ENCODE measurements around the gene OSBPL10.

OSBPL10 gene

DNA sequence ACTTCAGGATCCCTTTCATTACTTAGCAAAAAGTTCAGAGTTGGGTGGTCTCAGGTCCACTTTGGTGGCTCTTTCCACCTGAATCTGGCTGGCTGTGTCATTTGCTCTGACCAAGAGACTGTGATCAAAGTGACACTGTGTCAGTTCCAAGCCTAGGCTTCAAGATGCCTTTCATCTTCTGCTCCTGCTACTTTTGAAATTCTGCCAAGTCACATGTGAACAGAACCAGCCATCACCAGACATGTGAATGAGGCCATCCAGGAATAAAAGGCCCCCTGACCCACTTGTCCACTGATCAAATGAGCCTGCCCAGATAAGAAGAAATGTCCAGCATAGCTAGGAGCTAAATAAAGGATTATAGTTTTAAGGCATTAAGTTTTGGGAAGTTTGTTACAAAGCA lies 132.2 kb downstream of the OSBPL10 start (continued):
- no peak for TF ChIP-seq ZNF70 (CRISPR knock-in tag; IDR thresholded peaks at IDR 0.05)

DNA sequence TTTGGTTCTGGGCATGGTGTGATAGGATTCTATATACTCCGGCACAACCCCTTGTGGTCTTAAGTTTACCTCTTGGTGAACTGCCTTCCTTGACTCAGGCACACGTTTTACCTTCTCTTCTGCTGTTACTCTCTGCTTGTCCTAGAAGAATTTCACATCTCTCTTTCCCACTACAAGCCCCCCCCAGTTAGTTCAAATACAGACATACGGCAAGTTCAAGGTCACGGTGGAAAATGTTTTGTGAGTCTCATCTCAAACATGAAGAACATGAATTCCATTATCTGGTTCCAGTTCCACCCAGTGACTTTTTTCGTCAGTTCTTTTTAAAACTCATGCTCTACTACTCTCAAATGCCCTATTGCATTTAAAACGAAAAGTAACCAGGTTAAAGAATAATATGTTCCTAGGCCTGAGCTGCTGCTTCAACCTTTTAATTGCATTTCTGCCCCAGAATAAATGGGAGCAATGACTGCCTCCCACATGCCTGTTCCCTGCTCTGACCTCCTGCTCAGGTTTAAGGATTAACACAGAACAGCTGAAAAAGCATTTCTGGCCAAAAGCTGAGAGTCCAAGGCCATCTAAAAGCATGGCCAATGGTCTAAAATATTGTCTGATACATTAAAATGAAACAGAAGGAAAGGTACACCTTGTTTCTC lies 132.8 kb downstream of the OSBPL10 start:
- no peak for ATAC-seq
- TF ChIP-seq OSR1 (CRISPR knock-in tag; IDR thresholded peaks at IDR 0.05): no peak
- TF ChIP-seq, protein P1, sequence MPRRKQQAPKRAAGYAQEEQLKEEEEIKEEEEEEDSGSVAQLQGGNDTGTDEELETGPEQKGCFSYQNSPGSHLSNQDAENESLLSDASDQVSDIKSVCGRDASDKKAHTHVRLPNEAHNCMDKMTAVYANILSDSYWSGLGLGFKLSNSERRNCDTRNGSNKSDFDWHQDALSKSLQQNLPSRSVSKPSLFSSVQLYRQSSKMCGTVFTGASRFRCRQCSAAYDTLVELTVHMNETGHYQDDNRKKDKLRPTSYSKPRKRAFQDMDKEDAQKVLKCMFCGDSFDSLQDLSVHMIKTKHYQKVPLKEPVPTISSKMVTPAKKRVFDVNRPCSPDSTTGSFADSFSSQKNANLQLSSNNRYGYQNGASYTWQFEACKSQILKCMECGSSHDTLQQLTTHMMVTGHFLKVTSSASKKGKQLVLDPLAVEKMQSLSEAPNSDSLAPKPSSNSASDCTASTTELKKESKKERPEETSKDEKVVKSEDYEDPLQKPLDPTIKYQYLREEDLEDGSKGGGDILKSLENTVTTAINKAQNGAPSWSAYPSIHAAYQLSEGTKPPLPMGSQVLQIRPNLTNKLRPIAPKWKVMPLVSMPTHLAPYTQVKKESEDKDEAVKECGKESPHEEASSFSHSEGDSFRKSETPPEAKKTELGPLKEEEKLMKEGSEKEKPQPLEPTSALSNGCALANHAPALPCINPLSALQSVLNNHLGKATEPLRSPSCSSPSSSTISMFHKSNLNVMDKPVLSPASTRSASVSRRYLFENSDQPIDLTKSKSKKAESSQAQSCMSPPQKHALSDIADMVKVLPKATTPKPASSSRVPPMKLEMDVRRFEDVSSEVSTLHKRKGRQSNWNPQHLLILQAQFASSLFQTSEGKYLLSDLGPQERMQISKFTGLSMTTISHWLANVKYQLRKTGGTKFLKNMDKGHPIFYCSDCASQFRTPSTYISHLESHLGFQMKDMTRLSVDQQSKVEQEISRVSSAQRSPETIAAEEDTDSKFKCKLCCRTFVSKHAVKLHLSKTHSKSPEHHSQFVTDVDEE (CRISPR knock-in tag; IDR thresholded peaks at IDR 0.05): no peak
- no peak for TF ChIP-seq TOX (CRISPR knock-in tag; IDR thresholded peaks at IDR 0.05; ENCODE audit: borderline replicate concordance)
- TF ChIP-seq, protein P2, sequence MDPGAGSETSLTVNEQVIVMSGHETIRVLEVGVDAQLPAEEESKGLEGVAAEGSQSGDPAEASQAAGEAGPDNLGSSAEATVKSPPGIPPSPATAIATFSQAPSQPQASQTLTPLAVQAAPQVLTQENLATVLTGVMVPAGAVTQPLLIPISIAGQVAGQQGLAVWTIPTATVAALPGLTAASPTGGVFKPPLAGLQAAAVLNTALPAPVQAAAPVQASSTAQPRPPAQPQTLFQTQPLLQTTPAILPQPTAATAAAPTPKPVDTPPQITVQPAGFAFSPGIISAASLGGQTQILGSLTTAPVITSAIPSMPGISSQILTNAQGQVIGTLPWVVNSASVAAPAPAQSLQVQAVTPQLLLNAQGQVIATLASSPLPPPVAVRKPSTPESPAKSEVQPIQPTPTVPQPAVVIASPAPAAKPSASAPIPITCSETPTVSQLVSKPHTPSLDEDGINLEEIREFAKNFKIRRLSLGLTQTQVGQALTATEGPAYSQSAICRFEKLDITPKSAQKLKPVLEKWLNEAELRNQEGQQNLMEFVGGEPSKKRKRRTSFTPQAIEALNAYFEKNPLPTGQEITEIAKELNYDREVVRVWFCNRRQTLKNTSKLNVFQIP (CRISPR knock-in tag; IDR thresholded peaks at IDR 0.05; ENCODE audit: borderline replicate concordance, low read depth): no peak
- no peak for TF ChIP-seq ISL1 (CRISPR knock-in tag; IDR thresholded peaks at IDR 0.05)
- no peak for TF ChIP-seq CSDC2 (CRISPR knock-in tag; IDR thresholded peaks at IDR 0.05)
- TF ChIP-seq, protein P3, sequence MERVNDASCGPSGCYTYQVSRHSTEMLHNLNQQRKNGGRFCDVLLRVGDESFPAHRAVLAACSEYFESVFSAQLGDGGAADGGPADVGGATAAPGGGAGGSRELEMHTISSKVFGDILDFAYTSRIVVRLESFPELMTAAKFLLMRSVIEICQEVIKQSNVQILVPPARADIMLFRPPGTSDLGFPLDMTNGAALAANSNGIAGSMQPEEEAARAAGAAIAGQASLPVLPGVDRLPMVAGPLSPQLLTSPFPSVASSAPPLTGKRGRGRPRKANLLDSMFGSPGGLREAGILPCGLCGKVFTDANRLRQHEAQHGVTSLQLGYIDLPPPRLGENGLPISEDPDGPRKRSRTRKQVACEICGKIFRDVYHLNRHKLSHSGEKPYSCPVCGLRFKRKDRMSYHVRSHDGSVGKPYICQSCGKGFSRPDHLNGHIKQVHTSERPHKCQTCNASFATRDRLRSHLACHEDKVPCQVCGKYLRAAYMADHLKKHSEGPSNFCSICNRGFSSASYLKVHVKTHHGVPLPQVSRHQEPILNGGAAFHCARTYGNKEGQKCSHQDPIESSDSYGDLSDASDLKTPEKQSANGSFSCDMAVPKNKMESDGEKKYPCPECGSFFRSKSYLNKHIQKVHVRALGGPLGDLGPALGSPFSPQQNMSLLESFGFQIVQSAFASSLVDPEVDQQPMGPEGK (CRISPR knock-in tag; IDR thresholded peaks at IDR 0.05; ENCODE audit: borderline replicate concordance): no peak

DNA sequence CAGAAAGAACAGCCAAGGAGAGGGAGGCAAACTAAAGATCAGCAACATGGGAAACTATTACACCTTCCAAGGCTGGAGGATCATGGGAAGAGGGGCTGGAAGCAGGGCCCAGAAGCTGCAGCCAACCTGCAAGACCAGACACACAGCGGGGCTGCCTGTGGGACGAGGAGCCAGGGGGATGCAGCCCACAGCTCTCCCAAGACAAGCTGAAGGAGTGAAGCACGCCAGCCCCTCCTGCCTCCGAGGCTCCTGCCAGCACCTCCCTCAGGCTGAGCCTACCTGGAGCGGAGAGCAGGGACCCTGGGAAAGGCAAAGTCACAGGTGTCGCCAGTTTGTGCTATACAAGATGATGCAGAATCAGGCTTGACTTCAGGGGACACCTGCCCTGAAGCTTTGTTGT lies 133.3 kb downstream of the OSBPL10 start:
- ATAC-seq: no peak
- TF ChIP-seq CSDC2 (CRISPR knock-in tag; IDR thresholded peaks at IDR 0.05) (no peak), ZNF70 (CRISPR knock-in tag; IDR thresholded peaks at IDR 0.05) (no peak), ARNTL (CRISPR knock-in tag; IDR thresholded peaks at IDR 0.05; ENCODE audit: borderline replicate concordance, low read depth) (no peak), SNAI2 (CRISPR knock-in tag; IDR thresholded peaks at IDR 0.05) (no peak), BACH2 (CRISPR knock-in tag; IDR thresholded peaks at IDR 0.05; ENCODE audit: borderline replicate concordance) (no peak), OSR1 (CRISPR knock-in tag; IDR thresholded peaks at IDR 0.05) (no peak), ZNF565 (CRISPR knock-in tag; conservative IDR thresholded peaks at IDR 0.05; ENCODE audit: low read depth) (no peak), RARB (CRISPR knock-in tag; IDR thresholded peaks at IDR 0.05) (no peak)
- TF ChIP-seq, protein P4, sequence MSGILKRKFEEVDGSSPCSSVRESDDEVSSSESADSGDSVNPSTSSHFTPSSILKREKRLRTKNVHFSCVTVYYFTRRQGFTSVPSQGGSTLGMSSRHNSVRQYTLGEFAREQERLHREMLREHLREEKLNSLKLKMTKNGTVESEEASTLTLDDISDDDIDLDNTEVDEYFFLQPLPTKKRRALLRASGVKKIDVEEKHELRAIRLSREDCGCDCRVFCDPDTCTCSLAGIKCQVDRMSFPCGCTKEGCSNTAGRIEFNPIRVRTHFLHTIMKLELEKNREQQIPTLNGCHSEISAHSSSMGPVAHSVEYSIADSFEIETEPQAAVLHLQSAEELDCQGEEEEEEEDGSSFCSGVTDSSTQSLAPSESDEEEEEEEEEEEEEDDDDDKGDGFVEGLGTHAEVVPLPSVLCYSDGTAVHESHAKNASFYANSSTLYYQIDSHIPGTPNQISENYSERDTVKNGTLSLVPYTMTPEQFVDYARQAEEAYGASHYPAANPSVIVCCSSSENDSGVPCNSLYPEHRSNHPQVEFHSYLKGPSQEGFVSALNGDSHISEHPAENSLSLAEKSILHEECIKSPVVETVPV (CRISPR knock-in tag; IDR thresholded peaks at IDR 0.05): no peak

DNA sequence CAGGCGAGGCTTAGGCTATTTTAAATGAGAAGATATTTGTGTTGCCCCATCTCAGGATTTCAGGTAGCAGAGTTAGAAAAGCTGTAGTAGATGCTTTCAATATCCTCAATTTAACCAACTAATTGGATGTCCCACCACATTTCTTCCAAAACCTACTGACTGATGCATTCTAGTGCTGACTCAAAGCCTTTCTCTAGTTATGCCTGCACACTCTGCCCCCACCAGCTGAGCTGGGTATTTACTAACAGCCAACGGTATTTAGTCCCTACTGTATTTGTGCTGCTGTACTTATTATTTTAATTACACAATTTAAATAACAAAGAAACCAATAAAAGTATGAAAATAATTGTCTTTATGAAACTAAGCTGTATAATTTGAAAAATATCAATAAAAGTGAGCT lies 139.5 kb downstream of the OSBPL10 start:
- no peak for ATAC-seq
- TF ChIP-seq ZNF8 (CRISPR knock-in tag; IDR thresholded peaks at IDR 0.05) (no peak), TCF4 (CRISPR knock-in tag; IDR thresholded peaks at IDR 0.05; ENCODE audit: borderline replicate concordance) (no peak), ARNTL (CRISPR knock-in tag; IDR thresholded peaks at IDR 0.05; ENCODE audit: borderline replicate concordance, low read depth) (no peak), ZFP3 (CRISPR knock-in tag; IDR thresholded peaks at IDR 0.05) (no peak), ZFP30 (CRISPR knock-in tag; IDR thresholded peaks at IDR 0.05) (no peak), ZNF70 (CRISPR knock-in tag; IDR thresholded peaks at IDR 0.05) (no peak), ISL1 (CRISPR knock-in tag; IDR thresholded peaks at IDR 0.05) (no peak), BACH2 (CRISPR knock-in tag; IDR thresholded peaks at IDR 0.05; ENCODE audit: borderline replicate concordance) (no peak), OSR1 (CRISPR knock-in tag; IDR thresholded peaks at IDR 0.05) (no peak), TOX (CRISPR knock-in tag; IDR thresholded peaks at IDR 0.05; ENCODE audit: borderline replicate concordance) (no peak), GLIS3 (CRISPR knock-in tag; IDR thresholded peaks at IDR 0.05) (no peak), RARB (CRISPR knock-in tag; IDR thresholded peaks at IDR 0.05) (no peak), ZC3H10 (CRISPR knock-in tag; IDR thresholded peaks at IDR 0.05) (no peak), ZNF565 (CRISPR knock-in tag; conservative IDR thresholded peaks at IDR 0.05; ENCODE audit: low read depth) (no peak)
- TF ChIP-seq, protein P4 (CRISPR knock-in tag; IDR thresholded peaks at IDR 0.05): no peak
- TF ChIP-seq, protein P2 (CRISPR knock-in tag; IDR thresholded peaks at IDR 0.05; ENCODE audit: borderline replicate concordance, low read depth): no peak
- TF ChIP-seq, protein P1 (CRISPR knock-in tag; IDR thresholded peaks at IDR 0.05): no peak

Data from SK-N-SH treated with all-trans-retinoic acid at 6 μM for 48 hours (cell line).